Heart left ventricle (tissue), 13 donors: ENCODE measurements around the gene SLC26A11.

Experiments used
- CTCF ChIP-seq, 12 donors: fragments of 200-600 bp; sonication (generic) in 4 of 12; IDR thresholded peaks; one replicate each; pipeline versions ENCODE4 v1.5.0 to v1.8.0; 2018 to 2022; ENCODE audit warnings: antibody characterized with exemption in 12 of 12, mild to moderate bottlenecking in 5 of 12
- POLR2A ChIP-seq, 2 donors: fragments of 450-650 bp; IDR thresholded peaks; one replicate each; pipeline ENCODE4 v1.6.1; 2017; ENCODE audit warnings: antibody characterized with exemption in 2 of 2, mild to moderate bottlenecking in 2 of 2, moderate library complexity in 2 of 2
- donor health status: ischemic (EF 13 %, LVEDD 7.1; RV severe dilation, severe dysfunction).
- donor health status: DM: no; HTN: yes; CAD: no.
- donor health status: DM: no; HTN: no; CAD: no.
- donor health status: ischemic (EF 25% LVEDD 6.9; RV normal size, moderate dysfunction).
- donor health status: ischemic (EF 25% LVEDD 5.7; RV mildly dilated, moderate dysfunction).
- donor health status: ischemic (EF 35%, LVEDD 5.7; RV mildly dilated, moderate dysfunction).
- donor health status: nonischemic (EF 11% LVEDD 7.7; RV severe dilation, severe dysfunction).
- donor health status: DM: yes; HTN: yes; CAD: no.
- donor health status: PGD.
- donor health status: ischemic (EF 29% LVEDD 5.4; RV normal size, mild dysfunction).
- donor health status: nonischemic (EF 23%, LVEDD 6.1; RV moderate dilation, normal function).

DNA sequence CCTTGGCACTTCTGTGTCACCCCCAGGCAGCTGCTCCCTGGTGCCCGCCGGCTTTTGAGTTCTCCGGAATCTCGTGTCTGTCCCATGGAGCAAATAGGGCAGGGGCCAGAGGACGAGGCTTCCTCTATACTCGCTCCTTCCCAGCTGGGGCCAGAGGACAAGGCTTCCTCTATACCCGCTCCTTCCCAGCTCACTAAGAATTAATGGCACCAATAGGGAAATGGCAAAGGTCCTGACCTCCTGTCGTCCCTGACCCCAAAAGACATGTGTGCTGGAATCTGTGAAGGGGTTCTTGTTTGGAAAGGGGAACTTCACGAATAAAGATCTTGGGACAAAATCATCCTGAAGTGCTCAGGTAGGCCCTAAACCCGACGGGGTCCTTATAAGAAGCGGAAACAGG, 7.7 kb upstream of the SLC26A11 start:
- TF ChIP-seq POLR2A (IDR thresholded peaks at IDR 0.05) (no peak), CTCF (IDR thresholded peaks at IDR 0.05) (no peak)
